Activated CD4-positive, alpha-beta T cell treated with anti-CD3 and anti-CD28 coated beads, Interleukin-2, amount 10 ng/mL, durations not matched to agents 7 days and 5 days (primary cell): ENCODE results near the gene OIT3. TPM values are rescaled to one million over a fixed set of nuclear protein-coding genes. Genes with fewer than 3 reads are reported as not detected.
"Not testable (repeated sequence)": the region's sequence is repeated elsewhere in the genome, so short reads cannot be mapped to it uniquely, and the experiment has no call there.

Source experiments
- CTCF ChIA-PET: fragments of 350-600 bp; sonication (Branson Sonifier 250); formaldehyde crosslinking; loops from one replicate; lab custom pipeline; 2021; ENCODE audit warnings: antibody characterized with exemption; lab: Charles Lee
- POLR2A ChIA-PET: fragments of 350-600 bp; sonication (Branson Sonifier 250); formaldehyde crosslinking; loops from one replicate; lab custom pipeline; 2021; ENCODE audit warnings: antibody characterized with exemption; lab: Charles Lee
- DNase-seq: peaks from one replicate; pipeline ENCODE4 v3.0.0-alpha.2; 2020
- H3K27ac Mint-ChIP-seq: one replicate; pipeline ENCODE4 v1.8.0; 2021; ENCODE audit warnings: mild to moderate bottlenecking, moderate library complexity, mixed read lengths
- H3K27me3 Mint-ChIP-seq: one replicate; pipeline ENCODE4 v1.8.0; 2021; ENCODE audit warnings: mixed read lengths
- H3K36me3 Mint-ChIP-seq: one replicate; pipeline ENCODE4 v1.8.0; 2021; ENCODE audit warnings: low read depth, mixed read lengths
- H3K4me1 Mint-ChIP-seq: one replicate; pipeline ENCODE4 v1.8.0; 2021; ENCODE audit warnings: mixed read lengths
- H3K4me3 Mint-ChIP-seq: one replicate; pipeline ENCODE4 v1.8.0; 2021; ENCODE audit warnings: mild to moderate bottlenecking, moderate library complexity, mixed read lengths
- H3K9me3 Mint-ChIP-seq: one replicate; pipeline ENCODE4 v1.8.0; 2021; ENCODE audit warnings: mixed read lengths
- total RNA-seq, 2 experiments: library from RNA; stranded (reverse); gene quantifications; one replicate each; pipeline ENCODE4 v1.2.3, GENCODE V29; 2021

The OIT3 gene
- total RNA-seq, 2 experiments from 2014 or later: not detected

- POLR2A ChIA-PET: no interaction called here
- peaks cover 6% of the 10 kb centered on the region for H3K9me3 Mint-ChIP-seq
- peaks cover 33% of the 10 kb centered on the region for H3K36me3 Mint-ChIP-seq
- CTCF ChIA-PET: no interaction called here
- no peak for DNase-seq
- no peaks in the 10 kb centered on the region for H3K27me3 Mint-ChIP-seq
- H3K4me1 Mint-ChIP-seq: peaks cover 13% of the 10 kb centered on the region
- H3K27ac Mint-ChIP-seq: no peak overlapping the region
- no peak overlapping the region for H3K4me3 Mint-ChIP-seq
Measured at GRCh38 chr10:72883861-72884260, 9.7 kb upstream of the OIT3 start.

GRCh38 chr10:72885953-72886352 is 7.6 kb upstream of the OIT3 start:
- ChIA-PET POLR2A (no interaction called here), CTCF (no interaction called here)
- Mint-ChIP-seq H3K4me3 (no peak overlapping the region), H3K4me1 (peaks cover 13% of the 10 kb centered on the region), H3K27ac (no peak overlapping the region), H3K36me3 (peaks cover 30% of the 10 kb centered on the region), H3K27me3 (no peaks in the 10 kb centered on the region), H3K9me3 (peaks cover 6% of the 10 kb centered on the region)
- no peak for DNase-seq

GRCh38 chr10:72886621-72887020 is 6.9 kb upstream of the OIT3 start:
- peaks cover 6% of the 10 kb centered on the region for H3K9me3 Mint-ChIP-seq
- H3K4me3 Mint-ChIP-seq: no peak overlapping the region
- no peak overlapping the region for H3K27ac Mint-ChIP-seq
- DNase-seq: no peak
- peaks cover 28% of the 10 kb centered on the region for H3K36me3 Mint-ChIP-seq
- peaks cover 13% of the 10 kb centered on the region for H3K4me1 Mint-ChIP-seq
- CTCF ChIA-PET: no interaction called here
- no peaks in the 10 kb centered on the region for H3K27me3 Mint-ChIP-seq
- POLR2A ChIA-PET: no interaction called here

GRCh38 chr10:72887043-72887442 is 6.5 kb upstream of the OIT3 start:
- Mint-ChIP-seq H3K27me3 (no peaks in the 10 kb centered on the region), H3K4me3 (no peak overlapping the region), H3K36me3 (peaks cover 27% of the 10 kb centered on the region), H3K27ac (peak overlapping the region; percentile 20), H3K4me1 (peaks cover 13% of the 10 kb centered on the region), H3K9me3 (peaks cover 6% of the 10 kb centered on the region)
- DNase-seq: no peak
- CTCF ChIA-PET: no interaction called here
- POLR2A ChIA-PET: no interaction called here

- Mint-ChIP-seq H3K4me1 (peaks cover 13% of the 10 kb centered on the region), H3K36me3 (peaks cover 21% of the 10 kb centered on the region), H3K9me3 (no peaks in the 10 kb centered on the region), H3K4me3 (no peak overlapping the region), H3K27me3 (no peaks in the 10 kb centered on the region), H3K27ac (no peak overlapping the region)
- ChIA-PET POLR2A (no interaction called here), CTCF (interaction anchor here (0.6 to 0.7 kb wide), 3 partner anchors 270 to 362 kb away, joined by 3 to 4 read pairs (median 3); no protein-coding TSS in a partner anchor)
- DNase-seq: no peak
Measured at GRCh38 chr10:72888151-72888638, 5.3 kb upstream of the OIT3 start.

- no peak for DNase-seq
- POLR2A ChIA-PET: no interaction called here
- no peaks in the 10 kb centered on the region for H3K9me3 Mint-ChIP-seq
- no peak overlapping the region for H3K27ac Mint-ChIP-seq
- peaks cover 13% of the 10 kb centered on the region for H3K4me1 Mint-ChIP-seq
- no peak overlapping the region for H3K4me3 Mint-ChIP-seq
- peaks cover 21% of the 10 kb centered on the region for H3K36me3 Mint-ChIP-seq
- CTCF ChIA-PET: no interaction called here
- H3K27me3 Mint-ChIP-seq: peaks cover 3% of the 10 kb centered on the region
Measured at GRCh38 chr10:72889391-72889831, 4.1 kb upstream of the OIT3 start.

- Mint-ChIP-seq H3K27ac (no peak overlapping the region), H3K27me3 (peaks cover 3% of the 10 kb centered on the region), H3K4me1 (peaks cover 13% of the 10 kb centered on the region), H3K9me3 (no peaks in the 10 kb centered on the region), H3K4me3 (no peak overlapping the region), H3K36me3 (peaks cover 21% of the 10 kb centered on the region)
- POLR2A ChIA-PET: no interaction called here
- no peak for DNase-seq
- CTCF ChIA-PET: no interaction called here
Measured at GRCh38 chr10:72890086-72890485, 3.5 kb upstream of the OIT3 start.

- Mint-ChIP-seq H3K4me3 (no peak overlapping the region), H3K27me3 (peaks cover 6% of the 10 kb centered on the region), H3K27ac (no peak overlapping the region), H3K4me1 (no peaks in the 10 kb centered on the region), H3K36me3 (no peaks in the 10 kb centered on the region), H3K9me3 (no peaks in the 10 kb centered on the region)
- CTCF ChIA-PET: no interaction called here
- POLR2A ChIA-PET: no interaction called here
- no peak for DNase-seq
Measured at GRCh38 chr10:72895236-72895850, 1.8 kb downstream of the OIT3 start.

GRCh38 chr10:72898616-72899015 is 5.1 kb downstream of the OIT3 start:
- Mint-ChIP-seq H3K36me3 (no peaks in the 10 kb centered on the region), H3K27ac (no peak overlapping the region), H3K4me1 (no peaks in the 10 kb centered on the region), H3K4me3 (no peak overlapping the region), H3K27me3 (peaks cover 6% of the 10 kb centered on the region), H3K9me3 (no peaks in the 10 kb centered on the region)
- ChIA-PET CTCF (no interaction called here), POLR2A (no interaction called here)
- DNase-seq: no peak

GRCh38 chr10:72899545-72899944 is 6.0 kb downstream of the OIT3 start:
- Mint-ChIP-seq H3K36me3 (no peaks in the 10 kb centered on the region), H3K27ac (no peak overlapping the region)

GRCh38 chr10:72903941-72904446 is 10.5 kb downstream of the OIT3 start:
- POLR2A ChIA-PET, H3K4me1 Mint-ChIP-seq, H3K9me3 Mint-ChIP-seq, CTCF ChIA-PET, H3K27ac Mint-ChIP-seq, H3K36me3 Mint-ChIP-seq, H3K27me3 Mint-ChIP-seq, DNase-seq, H3K4me3 Mint-ChIP-seq: not testable (repeated sequence)

More at GRCh38 chr10:72899545-72899944, 6.0 kb downstream of the OIT3 start:
- ChIA-PET CTCF (no interaction called here), POLR2A (no interaction called here)
- peaks cover 3% of the 10 kb centered on the region for H3K27me3 Mint-ChIP-seq
- no peaks in the 10 kb centered on the region for H3K9me3 Mint-ChIP-seq
- DNase-seq: no peak
- no peak overlapping the region for H3K4me3 Mint-ChIP-seq
- no peaks in the 10 kb centered on the region for H3K4me1 Mint-ChIP-seq

GRCh38 chr10:72904806-72905205 is 11.3 kb downstream of the OIT3 start:
- H3K4me1 Mint-ChIP-seq: no peaks in the 10 kb centered on the region
- no peak overlapping the region for H3K27ac Mint-ChIP-seq
- H3K36me3 Mint-ChIP-seq: no peaks in the 10 kb centered on the region
- no peaks in the 10 kb centered on the region for H3K9me3 Mint-ChIP-seq
- H3K27me3 Mint-ChIP-seq: no peaks in the 10 kb centered on the region
- POLR2A ChIA-PET: no interaction called here
- no peak overlapping the region for H3K4me3 Mint-ChIP-seq
- CTCF ChIA-PET: no interaction called here
- DNase-seq: no peak

GRCh38 chr10:72906446-72906845 is 12.9 kb downstream of the OIT3 start:
- Mint-ChIP-seq H3K36me3 (no peaks in the 10 kb centered on the region), H3K27me3 (no peaks in the 10 kb centered on the region), H3K9me3 (no peaks in the 10 kb centered on the region), H3K4me3 (no peak overlapping the region), H3K4me1 (no peaks in the 10 kb centered on the region), H3K27ac (no peak overlapping the region)
- DNase-seq: no peak
- ChIA-PET CTCF (no interaction called here), POLR2A (no interaction called here)

GRCh38 chr10:72910705-72911104 is 17.2 kb downstream of the OIT3 start:
- no peak for DNase-seq
- Mint-ChIP-seq H3K9me3 (no peaks in the 10 kb centered on the region), H3K4me3 (no peak overlapping the region), H3K4me1 (no peaks in the 10 kb centered on the region), H3K27ac (no peak overlapping the region), H3K36me3 (no peaks in the 10 kb centered on the region), H3K27me3 (no peaks in the 10 kb centered on the region)
- ChIA-PET POLR2A (no interaction called here), CTCF (interaction anchor here (1.6 kb wide), 1 partner anchor 13 kb away, joined by 5 read pairs; no protein-coding TSS in a partner anchor)
